ENCODE data around the gene MOB3B.

GRCh38 chr9:27528076-27528885 is 1.3 kb downstream of the MOB3B start:
- TF ChIP-seq NFRKB (IDR thresholded peaks at IDR 0.05) = no peak
- TF ChIP-seq ELF4 (IDR thresholded peaks at IDR 0.05) = no peak
- no peak for TF ChIP-seq FOXM1 (IDR thresholded peaks at IDR 0.05; ENCODE audit: borderline replicate concordance)
- TF ChIP-seq TARDBP (IDR thresholded peaks at IDR 0.05) = no peak
- TF ChIP-seq LEF1 (IDR thresholded peaks at IDR 0.05; ENCODE audit: borderline replicate concordance) = no peak
- TF ChIP-seq BHLHE40 (IDR thresholded peaks at IDR 0.05; ENCODE audit: borderline replicate concordance) = no peak
- TF ChIP-seq FOXA1 (IDR thresholded peaks at IDR 0.05) = no peak
